Left kidney (tissue), 2 donors: Measurements from ENCODE around the gene DCTPP1. TPM values are rescaled to one million over a fixed set of nuclear protein-coding genes. Genes with fewer than 3 reads are reported as not detected.
"Not testable (repeated sequence)": the region's sequence is repeated elsewhere in the genome, so short reads cannot be mapped to it uniquely, and the experiment has no call there.

Source experiments
- DNase-seq: peaks from one replicate; pipeline ENCODE4 v3.0.0-alpha.2; 2013
- polyA plus RNA-seq: library from polyadenylated mRNA; unstranded; fragments of 120-200 nt; gene quantifications from one replicate; pipeline ENCODE4 v1.2.1, GENCODE V29; 2013; ENCODE audit not compliant: insufficient read length

Gene DCTPP1
- polyA plus RNA-seq, 1 donor, result 43.9 TPM

DNA sequence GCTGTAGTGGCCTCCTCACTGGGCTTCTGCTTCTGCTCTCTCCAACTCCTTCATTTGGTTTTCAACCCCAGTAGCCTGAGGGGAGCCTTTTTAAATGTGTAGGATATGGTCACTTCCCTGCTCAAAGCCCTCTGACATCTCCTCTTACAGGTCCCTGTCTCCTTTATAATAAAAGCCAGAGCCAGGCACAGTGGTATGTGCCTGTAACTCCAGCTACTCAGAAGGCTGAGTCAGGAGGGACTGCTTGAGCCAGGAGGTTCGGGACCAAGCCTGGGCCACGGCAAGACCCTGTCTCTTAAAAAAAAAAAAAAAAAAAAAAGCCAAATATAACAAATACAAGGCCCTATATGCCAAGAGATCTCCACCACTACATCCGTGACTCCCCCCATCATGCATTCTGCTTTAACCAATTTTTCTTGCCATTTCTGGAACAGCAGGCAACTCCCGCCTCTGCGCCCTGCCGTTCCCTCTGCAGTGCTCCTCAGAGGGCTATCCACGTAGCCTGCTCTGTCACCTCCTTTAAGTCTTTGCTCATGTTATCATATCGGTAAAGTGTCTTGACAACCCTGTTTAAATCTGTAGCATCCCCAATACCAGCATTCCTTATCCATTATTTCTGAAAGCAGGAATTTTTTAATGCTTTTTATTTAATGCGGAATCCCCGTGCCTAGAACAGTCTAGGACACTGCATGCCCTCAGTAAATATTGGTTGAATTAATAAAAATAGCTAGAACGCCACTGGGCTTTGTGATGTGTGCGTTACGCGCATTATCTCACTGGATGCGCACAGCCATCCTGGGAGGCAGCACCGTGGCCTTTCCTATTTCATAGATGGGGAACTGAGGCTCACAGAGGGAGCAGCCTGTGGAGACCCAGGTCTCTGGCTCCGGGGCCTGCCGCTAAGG, 13.0 kb downstream of the DCTPP1 start:
- no peak for DNase-seq

- DNase-seq, result no peak
Observed at GRCh38 chr16:30416047-30416603, 13.7 kb downstream of the DCTPP1 start.

GRCh38 chr16:30414159-30414558, 15.7 kb downstream of the DCTPP1 start:
- no peak for DNase-seq

DNA sequence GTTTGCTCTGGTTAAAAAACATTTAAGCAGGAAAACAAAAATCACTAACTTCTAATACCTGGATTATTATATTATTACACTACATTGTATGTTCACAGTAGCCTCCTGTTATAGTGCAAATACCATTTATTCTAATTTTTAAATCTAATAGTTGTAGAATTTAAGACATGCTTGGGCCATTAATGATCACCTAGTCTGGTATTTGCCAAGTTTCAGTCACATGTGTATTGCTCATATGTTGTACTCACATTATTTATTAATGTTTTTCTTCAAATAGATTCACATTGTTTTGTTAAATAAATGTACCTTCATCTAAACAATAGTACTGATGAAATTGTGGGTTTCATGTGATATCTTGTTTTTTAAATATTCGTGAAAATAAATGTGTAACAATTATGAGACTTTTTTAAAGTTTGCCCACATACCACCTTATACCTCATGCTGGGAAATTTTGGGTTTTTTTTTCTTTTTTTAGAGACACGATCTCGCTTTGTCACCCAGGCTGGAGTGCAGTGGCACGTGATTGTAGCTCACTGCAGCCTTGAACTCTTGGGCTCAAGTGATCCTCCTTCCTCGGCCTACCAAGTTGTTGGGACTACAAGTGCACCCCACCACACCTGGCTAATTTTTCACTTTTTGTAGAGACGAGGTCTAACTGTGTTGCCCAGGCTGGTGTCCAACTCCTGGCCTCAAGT, 16.6 kb downstream of the DCTPP1 start:
- no peak for DNase-seq

DNA sequence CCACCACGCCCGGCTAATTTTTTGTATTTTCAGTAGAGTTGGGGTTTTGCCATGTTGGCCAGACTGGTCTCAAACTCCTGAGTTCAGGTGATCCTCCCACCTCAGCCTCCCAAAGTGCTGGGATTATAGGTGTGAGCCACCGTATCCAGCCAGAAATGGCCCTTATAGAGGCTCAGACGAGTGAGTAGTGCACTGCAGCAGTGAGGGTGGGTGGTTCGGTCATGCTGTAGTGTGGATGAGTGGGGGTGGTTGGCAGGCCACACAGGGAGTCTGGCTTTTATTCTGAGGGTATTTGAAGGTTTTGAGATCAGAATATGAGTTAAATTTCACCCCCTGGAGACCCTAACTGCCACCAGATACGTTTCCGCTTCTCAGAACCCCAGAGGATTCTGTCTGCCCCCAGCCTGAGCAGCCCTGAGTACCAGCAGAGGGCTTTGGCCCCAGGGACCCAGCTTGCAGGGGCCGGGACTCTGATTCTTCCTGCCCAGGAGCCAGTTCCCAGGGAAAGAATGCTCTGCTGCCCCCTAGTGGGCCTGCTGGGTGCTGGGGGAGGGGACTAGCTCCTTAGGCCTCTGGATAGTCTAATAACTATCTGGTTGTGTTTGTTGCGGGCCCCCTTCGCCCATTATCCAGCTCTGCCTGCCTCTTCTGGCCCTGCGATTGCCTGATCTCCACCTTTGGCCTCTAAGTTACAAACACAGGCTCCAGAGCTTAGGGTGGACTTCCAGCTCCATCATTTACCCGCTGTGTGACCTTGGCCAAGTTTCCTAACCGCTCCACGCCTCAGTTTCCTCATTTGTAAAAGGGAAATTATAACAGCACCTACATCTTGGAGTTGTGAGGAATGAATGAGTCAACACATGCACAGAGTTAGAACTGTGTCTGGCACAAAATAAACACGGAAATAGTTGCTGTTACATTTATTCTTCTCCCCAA, 20.4 kb downstream of the DCTPP1 start:
- peak; percentile 90 for DNase-seq

- no peak for DNase-seq
Observed at GRCh38 chr16:30407804-30408534, 21.9 kb downstream of the DCTPP1 start.

DNA sequence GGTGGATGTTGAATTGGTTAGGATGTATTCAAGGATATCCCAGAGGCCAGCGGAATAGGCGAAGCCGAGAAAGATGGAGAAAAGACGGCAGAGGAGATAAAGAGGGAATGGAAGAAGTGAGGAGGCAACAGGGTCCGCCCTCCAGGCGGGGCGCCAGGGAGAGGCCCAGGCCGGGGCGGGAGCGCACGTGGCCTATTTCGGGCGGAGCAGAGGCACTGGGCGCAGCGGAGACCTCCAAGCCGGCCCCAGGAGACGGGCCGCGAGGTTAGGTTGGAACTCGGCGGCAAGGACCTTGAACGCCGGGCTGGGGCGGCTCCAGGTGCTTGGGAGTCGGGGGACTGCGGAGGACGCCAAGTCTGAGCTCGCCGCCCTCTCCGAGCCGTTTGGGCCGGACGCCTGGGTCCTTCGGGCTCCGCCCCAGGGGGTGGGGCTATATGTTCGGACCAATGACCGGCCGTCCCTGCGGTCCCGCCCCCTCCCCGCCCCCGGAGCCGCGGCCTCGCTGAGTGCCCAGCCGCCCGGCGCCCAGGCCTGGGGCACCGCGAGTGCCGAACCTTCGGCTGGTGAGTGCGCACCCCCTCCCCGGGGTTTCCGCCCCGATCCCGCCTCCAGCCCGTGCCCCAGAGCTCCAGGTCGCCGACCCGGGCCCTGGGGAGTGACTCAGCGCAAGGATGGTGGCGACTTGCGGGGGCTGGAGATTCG, 22.6 kb downstream of the DCTPP1 start, which contains the start of gene ZNF771:
Gene ZNF771 (plus strand): TSS at position 505 of the 702 bp plus-strand sequence. CDS start 448 bp downstream, outside the sequence.
- DNase-seq, result peak; percentile 87

GRCh38 chr16:30406795-30407101, 23.1 kb downstream of the DCTPP1 start:
- no peak for DNase-seq

- no peak for DNase-seq
Observed at GRCh38 chr16:30401768-30402425, 27.9 kb downstream of the DCTPP1 start.

DNA sequence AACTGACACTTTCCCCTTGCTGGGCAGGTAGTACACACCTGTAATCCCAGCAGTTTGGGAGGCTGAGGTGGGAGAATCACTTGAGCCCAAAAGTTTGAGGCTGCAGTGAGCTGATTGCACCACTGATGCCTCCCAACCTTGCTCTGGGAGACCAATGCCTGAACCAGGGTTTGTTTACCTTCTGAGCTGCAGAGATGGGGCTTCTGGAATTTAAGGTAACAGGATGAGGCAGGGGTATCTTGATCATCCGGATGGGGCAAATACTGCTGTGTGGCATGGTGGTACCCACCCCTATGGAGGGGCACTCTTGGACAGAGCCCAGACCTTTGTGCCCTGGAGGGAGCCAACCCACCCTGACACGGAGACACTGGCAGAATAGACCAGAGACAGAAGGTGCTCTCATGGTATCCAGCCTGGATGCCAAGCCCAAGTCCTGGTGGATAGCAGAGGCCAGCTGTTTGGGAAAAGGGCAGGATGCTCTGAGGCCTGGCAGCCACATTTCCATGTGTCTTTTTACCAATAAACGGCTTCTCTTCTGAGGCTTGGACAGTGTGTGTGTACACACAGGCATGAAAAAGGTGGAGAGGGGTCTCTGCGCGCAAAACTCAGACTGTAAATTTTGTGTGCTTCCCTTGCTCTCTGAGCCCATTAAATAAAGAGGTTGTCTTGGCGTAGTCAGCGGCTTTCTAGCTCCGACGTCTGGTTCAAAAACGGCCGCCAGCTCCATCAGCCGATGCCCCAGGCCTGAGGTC, 30.2 kb downstream of the DCTPP1 start:
- no peak for DNase-seq

- no peak for DNase-seq
Observed at GRCh38 chr16:30398661-30399434, 31.0 kb downstream of the DCTPP1 start.

DNA sequence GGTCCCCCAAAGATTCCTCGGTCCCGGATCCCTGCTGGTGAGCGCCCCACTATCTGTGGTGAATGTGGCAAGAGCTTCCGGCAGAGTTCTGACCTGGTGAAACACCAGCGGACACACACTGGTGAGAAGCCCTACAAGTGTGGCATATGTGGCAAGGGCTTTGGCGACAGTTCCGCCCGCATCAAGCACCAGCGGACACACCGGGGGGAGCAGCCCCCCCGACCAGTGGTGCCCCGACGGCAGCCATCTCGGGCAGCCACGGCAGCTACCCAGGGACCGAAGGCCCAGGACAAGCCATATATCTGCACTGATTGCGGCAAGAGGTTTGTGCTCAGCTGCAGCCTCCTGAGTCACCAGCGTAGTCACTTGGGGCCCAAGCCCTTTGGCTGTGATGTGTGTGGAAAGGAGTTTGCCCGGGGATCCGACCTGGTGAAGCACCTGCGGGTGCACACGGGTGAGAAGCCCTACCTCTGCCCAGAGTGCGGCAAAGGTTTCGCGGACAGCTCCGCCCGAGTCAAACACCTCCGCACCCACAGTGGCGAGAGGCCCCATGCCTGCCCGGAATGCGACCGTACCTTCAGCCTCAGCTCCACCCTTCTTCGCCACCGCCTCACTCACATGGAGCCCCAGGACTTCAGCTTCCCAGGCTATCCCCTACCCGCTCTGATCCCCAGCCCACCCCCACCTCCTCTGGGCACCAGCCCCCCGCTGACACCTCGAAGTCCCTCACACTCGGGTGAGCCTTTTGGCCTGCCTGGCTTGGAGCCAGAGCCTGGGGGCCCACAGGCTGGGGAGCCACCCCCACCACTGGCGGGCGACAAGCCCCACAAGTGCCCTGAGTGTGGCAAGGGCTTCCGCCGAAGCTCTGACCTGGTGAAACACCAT, 31.8 kb downstream of the DCTPP1 start:
- no peak for DNase-seq

GRCh38 chr16:30397056-30397455, 32.8 kb downstream of the DCTPP1 start:
- DNase-seq, result no peak

DNA sequence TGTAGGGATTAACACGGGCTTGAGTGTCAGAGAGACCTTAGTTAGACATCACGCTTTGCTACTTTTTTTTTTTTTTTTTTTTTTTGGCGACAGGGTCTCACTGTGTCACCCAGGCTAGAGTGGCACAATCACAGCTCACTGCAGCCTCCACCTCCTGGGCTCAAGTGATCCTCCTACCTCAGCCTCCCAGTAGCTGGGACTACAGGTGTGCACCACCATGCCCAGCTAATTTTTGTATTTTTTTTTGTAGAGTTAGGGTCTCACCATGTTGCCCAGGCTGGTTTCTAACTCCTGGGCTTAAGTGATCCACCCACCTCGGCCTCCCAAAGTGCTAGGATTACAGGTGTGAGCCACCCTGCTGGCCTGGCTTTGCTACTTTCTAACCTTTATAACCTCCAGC, 33.2 kb downstream of the DCTPP1 start:
- DNase-seq, result not testable (repeated sequence)

- DNase-seq, result no peak
Observed at GRCh38 chr16:30395992-30396585, 33.7 kb downstream of the DCTPP1 start.

GRCh38 chr16:30395155-30395991, 34.5 kb downstream of the DCTPP1 start, which contains the start of gene ZNF48:
Gene ZNF48, plus strand, starts transcription at chr16:30395420. Its CDS starts 375 bp downstream, at chr16:30395795.
- peak; percentile 92 for DNase-seq
